OCI-M2 (cell line): ENCODE data around the gene PGM3.
A peak's percentile ranks its signal among the peaks of the same experiment; 100 is the strongest.
"Not testable (repeated sequence)": the region's sequence is repeated elsewhere in the genome, so short reads cannot be mapped to it uniquely, and the experiment has no call there.

Source experiments
- DNase-seq: peaks from one replicate; lab custom pipeline; 2025; ENCODE audit not compliant: unreplicated experiment; lab: John Stamatoyannopoulos, UW

PGM3 gene

DNA sequence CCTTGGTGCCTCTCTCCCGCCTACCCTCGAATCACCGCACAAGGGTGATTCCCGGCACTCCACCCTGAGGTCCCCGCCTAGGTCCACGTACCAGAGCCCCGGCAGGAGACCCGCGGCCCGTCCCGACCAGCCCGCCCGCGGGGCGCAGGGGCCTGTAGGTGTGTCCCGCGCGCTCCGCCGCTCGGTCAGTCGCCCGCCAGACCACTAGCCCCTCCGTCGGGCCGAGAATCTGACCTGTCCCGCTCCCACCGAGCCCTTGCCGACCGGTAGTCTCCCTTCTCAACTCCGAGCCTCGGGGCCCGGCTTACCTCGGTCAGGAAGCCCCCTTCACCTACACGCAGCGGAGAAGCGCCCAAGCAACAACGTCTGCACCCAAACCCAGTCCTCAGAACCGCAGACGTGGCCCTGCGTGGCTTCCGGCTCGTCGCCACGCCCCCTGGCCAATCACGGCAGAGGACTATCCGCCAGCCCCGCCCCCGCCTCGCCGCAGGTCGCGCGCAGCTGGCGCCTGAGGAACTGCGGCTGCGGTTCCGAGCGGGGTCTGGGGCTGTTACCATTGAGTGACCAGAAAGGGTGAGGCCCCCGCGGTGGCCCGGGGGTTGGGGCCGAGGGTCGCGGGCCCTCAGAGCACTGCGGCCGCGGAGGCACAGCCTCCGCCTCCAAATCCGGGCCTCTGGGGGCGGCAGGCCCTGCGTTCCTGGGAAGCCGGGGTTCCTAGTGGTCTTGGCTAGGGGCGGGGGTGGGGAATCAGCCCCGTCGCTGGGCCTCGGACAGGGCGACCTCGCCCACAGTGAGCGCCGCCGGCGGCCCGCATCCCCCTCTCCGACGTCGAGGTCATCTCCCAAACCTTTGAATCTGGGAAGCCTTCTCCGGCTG, at the start of gene PGM3, which contains the start of gene RWDD2A:
TSS of gene PGM3 (minus strand) at position 395 of the 876 bp plus-strand sequence. CDS start 2,253 bp downstream, outside the sequence.
TSS of gene RWDD2A (plus strand) at position 487 of the 876 bp plus-strand sequence. CDS start 1,095 bp downstream, outside the sequence.
- peak; percentile 58 for DNase-seq

- DNase-seq = no peak
Measured at GRCh38 chr6:83231146-83231545, 38.1 kb upstream of the PGM3 start.

DNA sequence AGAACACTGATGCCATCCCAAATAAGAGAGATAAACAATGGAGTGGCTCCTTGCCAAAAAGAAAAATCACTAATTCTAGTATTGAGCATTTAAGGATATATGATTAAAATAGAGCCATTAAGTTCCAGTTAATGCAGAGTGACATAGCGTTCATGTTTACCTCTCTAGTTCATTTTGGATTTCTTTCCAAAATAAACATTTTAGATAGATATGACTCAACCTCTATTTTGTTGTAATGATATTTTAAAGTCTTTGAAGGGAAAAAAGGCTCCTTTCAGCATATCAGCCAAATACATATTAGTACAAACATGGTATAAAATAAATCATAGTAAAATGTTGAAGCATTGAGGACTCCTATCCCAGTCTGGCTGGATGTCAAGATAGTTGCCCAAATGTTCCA, 33.5 kb upstream of the PGM3 start:
- no peak for DNase-seq

- peak; percentile 16 for DNase-seq
Measured at GRCh38 chr6:83221889-83222479, 28.9 kb upstream of the PGM3 start.

DNA sequence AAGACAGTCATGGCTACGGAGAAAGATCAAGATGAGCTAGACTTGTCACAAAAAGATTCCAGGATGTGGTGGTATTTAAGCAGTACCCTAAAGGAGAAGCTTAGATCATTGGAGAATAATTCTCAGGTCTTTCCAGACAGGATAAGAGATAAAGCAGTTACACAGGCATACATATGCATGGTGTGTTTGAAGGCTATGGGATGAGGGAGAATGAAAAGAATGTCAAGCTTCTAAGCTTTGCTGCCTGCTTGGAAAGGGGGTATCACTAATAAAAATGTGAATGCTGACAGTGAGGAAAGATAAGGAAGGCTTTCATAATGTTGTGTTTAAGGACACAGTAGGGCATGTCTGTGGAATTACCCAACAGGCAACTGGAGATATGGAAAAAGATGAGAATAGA, 28.2 kb upstream of the PGM3 start:
- no peak for DNase-seq

DNA sequence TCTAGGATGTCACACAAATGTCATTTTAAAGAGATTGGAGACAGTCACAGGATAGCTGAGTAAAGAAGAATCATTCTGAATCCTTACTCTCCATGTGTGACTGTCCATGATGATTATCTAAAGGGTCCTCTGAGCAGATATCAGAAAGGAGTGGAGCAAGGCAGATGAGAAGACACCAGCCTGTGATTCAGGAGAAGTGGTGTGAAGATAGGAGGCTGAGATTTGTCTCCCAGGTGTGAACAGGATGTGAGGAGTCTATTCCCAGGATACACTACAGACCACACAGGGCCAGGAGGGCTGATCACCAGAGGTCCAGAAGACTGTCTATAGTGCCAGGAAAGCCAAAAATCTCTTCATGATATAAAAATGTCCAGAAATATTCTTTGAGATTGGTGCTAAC, 27.1 kb upstream of the PGM3 start:
- DNase-seq = no peak

DNA sequence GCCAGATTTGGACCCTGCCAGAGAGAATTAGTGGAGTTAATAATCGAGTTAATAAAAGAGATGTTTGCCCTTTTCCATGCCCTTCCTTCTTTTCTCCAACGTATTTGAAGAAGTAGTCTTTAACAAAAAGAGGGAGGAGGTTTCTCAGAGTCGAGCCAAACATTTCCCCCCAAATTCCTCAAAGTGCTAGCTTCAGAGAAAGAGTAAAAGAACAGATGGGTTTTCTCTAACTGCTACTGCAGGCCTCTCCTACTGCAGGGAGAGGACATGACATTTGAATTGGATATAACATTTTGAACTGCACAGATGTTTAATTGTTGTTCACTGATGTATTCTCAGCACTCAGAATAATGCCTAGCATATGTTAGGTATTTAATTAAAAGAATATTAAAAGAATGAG, 25.6 kb upstream of the PGM3 start:
- DNase-seq = no peak

- DNase-seq = no peak
Measured at GRCh38 chr6:83216806-83217205, 23.7 kb upstream of the PGM3 start.

DNA sequence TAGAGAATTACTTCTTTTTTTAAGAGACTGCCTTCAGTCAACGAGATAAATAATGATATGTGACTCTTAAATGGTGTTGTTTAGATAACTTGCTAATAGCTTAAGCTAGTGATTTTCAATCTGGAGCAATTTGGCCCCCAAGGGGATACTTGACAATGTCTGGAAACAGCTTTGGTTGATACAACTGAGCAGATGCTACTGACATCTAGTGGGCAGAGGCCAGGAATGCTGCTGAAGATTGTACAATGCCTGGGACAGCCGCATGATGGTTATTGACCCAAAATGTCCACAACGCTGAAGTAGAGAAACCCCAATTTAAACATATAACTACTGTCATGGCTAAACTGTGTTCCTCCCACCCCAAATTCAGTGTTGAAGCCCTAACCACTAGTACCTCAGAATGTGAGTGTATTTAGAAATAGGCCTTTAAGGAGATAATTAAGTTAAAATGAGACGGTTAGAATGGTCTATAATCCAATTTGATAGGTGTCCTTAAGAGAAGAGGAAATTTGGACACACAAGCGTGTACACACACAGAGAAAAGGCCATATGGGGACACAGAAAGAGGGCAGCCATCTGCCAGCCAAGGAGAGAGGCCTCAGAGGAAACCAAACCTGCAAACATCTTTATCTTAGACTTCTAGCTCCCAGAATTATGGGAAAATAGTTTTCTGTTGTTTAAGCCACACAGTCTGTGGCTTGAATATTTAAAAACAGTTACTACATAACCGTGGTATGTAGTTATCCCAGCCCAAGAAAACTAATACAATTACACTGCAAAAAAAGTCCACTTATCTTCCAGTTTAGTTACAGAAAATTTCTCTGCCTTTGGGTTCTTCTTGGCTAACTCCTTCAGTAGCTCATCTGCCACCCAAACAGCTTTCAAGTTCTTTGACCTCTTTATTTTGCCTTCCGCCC, 22.3 kb upstream of the PGM3 start:
- DNase-seq = peak; percentile 61

GRCh38 chr6:83202031-83202430, 9.0 kb upstream of the PGM3 start:
- DNase-seq = no peak

DNA sequence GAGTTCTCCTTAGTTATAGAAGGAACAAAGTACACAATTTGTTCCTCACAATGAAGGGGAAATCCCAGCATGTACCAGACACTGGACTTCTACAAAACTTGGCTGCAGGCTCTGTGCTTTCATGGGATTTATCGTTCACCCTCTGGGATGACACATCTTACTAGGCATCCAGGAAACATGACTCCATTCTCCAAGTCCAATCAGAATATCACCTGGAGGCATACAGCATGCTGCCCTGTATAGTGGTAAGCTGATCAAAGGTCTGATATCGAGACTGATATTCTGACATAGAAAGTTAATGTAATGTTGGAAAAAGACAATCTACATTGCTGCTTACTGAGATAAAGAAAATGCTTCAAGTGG, 6.8 kb upstream of the PGM3 start:
- DNase-seq = no peak

DNA sequence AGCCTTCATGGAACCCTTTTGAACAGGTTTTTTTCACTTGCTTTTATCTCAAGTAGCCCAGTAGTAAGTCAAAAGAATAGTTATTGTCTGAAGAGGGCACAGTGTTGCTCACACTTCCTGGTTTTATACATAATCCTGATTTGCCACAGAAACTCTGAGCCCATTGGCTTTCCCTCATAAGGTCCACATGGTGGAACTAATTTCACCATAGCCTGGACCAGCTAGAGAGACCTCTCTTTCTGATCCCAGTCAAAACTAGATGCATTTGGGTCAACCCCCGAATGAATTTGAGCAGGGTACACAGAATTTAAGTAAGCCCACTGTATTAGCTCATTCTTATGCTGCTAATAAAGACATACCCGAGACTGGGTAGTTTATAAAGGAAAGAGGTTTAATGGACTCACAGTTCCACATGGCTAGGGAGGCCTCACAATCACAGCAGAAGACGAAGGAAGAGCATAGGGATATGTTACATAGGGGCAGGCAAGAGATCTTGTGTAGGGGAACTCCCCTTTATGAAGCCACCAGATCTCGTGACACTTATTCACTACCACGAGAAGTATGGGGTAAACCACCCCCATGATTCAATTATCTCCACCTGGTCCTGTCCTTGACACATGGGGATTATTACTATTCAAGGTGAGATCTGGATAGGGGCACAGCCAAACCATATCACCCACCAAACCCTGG, 6.3 kb upstream of the PGM3 start:
- no peak for DNase-seq

DNA sequence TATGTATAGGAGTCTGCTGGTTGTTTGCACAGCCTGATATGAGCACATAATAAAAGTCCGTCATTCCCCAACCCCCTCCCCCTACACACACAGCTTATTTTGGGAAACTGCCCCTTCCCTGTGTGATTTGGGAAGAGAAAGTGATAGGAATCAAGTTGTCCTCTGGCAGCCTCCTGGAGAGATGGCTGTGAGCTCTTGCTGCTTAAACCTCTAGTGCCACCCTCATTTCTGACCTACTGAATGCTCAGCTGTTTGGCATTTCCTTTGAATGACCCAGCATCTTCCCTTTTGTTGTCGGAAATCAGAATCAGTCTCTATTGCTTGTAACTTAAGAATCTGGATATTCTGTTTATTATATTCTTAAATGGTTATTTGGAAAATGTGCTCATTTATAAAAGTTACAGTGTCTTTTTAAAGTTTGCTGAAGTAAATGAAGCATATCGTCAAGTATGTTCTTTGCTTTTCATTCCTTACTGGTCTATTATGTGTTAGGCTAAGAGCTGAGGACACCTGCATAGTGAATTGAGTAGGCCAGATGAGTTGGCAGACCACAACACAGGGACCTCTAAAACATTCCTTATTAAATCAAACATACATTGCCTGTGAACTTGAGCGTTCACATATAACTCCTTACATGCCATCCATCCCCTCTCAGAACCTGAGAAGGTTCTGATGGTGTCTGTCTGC, 5.6 kb upstream of the PGM3 start:
- DNase-seq = no peak

- no peak for DNase-seq
Measured at GRCh38 chr6:83193747-83194566, 892 bp upstream of the PGM3 start.

DNA sequence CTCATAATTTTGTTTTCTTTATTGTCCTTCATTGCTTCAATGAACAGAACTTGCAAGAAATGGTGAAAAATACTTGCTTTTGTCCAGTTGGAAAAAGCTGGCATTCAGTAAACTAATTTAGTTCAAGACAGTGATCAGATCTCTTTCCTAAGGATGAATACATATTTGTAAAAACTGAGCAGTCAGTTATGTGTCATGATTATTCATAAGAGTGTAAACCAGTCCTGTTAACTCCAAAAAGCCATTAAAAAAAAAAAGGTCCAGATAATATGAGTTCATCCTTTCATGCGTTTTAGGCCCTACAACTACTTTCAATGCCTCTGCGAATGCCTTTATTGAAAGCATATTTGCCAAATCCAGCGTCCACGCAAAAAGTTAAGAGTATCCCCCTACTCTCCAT, 609 bp downstream of the PGM3 start:
- DNase-seq = no peak

- not testable (repeated sequence) for DNase-seq
Measured at GRCh38 chr6:83191974-83192373, 1.1 kb downstream of the PGM3 start.

DNA sequence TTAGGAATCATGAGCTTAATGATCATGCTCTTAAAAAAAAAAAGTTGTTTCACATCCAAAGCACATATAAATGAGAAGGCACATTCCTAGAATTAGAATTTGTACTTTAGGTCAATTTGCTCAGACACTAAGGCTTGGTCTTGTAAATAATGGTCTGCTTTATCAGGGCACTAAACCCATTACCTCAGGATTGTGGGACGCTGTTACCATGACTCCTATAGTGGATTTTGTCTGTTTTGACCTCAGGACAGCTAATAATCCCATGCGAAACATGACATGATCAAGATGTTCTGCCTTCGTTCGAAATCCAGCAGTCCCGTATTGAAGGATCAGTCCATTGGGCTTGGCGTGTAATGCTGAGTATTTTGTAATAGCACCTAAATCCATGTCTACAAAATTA, 2.4 kb downstream of the PGM3 start:
- no peak for DNase-seq

DNA sequence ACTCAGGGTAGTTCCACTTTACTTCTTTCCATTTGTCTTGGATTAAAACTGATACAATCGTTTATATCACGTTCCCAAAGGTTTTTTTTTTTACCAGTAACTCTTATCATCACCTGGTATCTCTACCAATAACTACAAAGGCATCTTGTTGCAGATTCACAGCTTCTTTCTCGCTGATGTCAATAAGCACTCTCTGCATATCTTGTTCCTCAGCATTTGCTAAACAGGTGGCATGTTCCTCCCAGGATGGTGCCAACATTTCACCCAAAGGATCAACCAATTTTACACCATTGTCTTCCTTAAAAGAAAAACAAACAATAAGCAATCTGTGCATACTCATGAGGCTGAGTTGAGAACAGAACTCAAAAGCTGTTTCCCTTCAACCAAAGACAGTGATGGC, 4.6 kb downstream of the PGM3 start:
- DNase-seq = no peak

- DNase-seq = no peak
Measured at GRCh38 chr6:83185096-83185495, 8.0 kb downstream of the PGM3 start.
